ENCODE results near the gene PACSIN2.

- no peak for TF ChIP-seq CEBPB (IDR thresholded peaks at IDR 0.05; ENCODE audit: borderline replicate concordance in 1 of 2, low read depth in 2 of 2, low read length in 2 of 2)
- TF ChIP-seq EZH2 (IDR thresholded peaks at IDR 0.05; ENCODE audit: borderline replicate concordance, control insufficient read depth, low read depth, low read length) = no peak
- TF ChIP-seq POLR2AphosphoS5 (IDR thresholded peaks at IDR 0.05; ENCODE audit: low read length) = no peak
- TF ChIP-seq, protein P1, sequence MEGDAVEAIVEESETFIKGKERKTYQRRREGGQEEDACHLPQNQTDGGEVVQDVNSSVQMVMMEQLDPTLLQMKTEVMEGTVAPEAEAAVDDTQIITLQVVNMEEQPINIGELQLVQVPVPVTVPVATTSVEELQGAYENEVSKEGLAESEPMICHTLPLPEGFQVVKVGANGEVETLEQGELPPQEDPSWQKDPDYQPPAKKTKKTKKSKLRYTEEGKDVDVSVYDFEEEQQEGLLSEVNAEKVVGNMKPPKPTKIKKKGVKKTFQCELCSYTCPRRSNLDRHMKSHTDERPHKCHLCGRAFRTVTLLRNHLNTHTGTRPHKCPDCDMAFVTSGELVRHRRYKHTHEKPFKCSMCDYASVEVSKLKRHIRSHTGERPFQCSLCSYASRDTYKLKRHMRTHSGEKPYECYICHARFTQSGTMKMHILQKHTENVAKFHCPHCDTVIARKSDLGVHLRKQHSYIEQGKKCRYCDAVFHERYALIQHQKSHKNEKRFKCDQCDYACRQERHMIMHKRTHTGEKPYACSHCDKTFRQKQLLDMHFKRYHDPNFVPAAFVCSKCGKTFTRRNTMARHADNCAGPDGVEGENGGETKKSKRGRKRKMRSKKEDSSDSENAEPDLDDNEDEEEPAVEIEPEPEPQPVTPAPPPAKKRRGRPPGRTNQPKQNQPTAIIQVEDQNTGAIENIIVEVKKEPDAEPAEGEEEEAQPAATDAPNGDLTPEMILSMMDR (IDR thresholded peaks at IDR 0.05 in 2 of 3, conservative IDR thresholded peaks at IDR 0.05 in 1 of 3; ENCODE audit: control insufficient read depth in 2 of 3, extremely low read depth in 1 of 3, insufficient read depth in 1 of 3, low read depth in 3 of 3, low read length in 3 of 3) = no peak
- no peak for TF ChIP-seq ZNF384 (IDR thresholded peaks at IDR 0.05; ENCODE audit: borderline replicate concordance, low read depth, low read length)
- no peak for TF ChIP-seq SREBF1 (IDR thresholded peaks at IDR 0.05; ENCODE audit: low read length)
Observed at GRCh38 chr22:43057641-43058040, 42.7 kb upstream of the PACSIN2 start.

Measured in GM12878 (cell line).